Nephron (organoid): ENCODE results near the gene PAFAH1B2.

ENCODE experiments used
- H3K27ac Mint-ChIP-seq, 3 experiments: 2 replicates each; pipeline ENCODE4 v1.8.0; 2020; ENCODE audit warnings: mixed read lengths in 3 of 3, mild to moderate bottlenecking in 2 of 3, moderate library complexity in 1 of 3
- H3K27me3 Mint-ChIP-seq: 2 replicates; pipeline ENCODE4 v1.8.0; 2021; ENCODE audit warnings: low read depth, mild to moderate bottlenecking, moderate library complexity, mixed read lengths
- H3K36me3 Mint-ChIP-seq: 2 replicates; pipeline ENCODE4 v1.8.0; 2020; ENCODE audit warnings: low read depth, mixed read lengths
- H3K4me1 Mint-ChIP-seq: 2 replicates; pipeline ENCODE4 v1.8.0; 2020; ENCODE audit warnings: mixed read lengths
- H3K4me3 Mint-ChIP-seq, 3 experiments: 2 replicates each; pipeline ENCODE4 v1.8.0; 2020; ENCODE audit warnings: mild to moderate bottlenecking in 3 of 3, mixed read lengths in 3 of 3, moderate library complexity in 2 of 3
- H3K9me3 Mint-ChIP-seq: 2 replicates; pipeline ENCODE4 v1.8.0; 2020; ENCODE audit warnings: mixed read lengths
- TF ChIP-seq, protein P1 (sequence below), 3 experiments: fragments of 200-600 bp; sonication (generic); IDR thresholded peaks; one replicate each; pipeline ENCODE4 v1.5.0; 2021; ENCODE audit warnings: antibody characterized with exemption in 3 of 3; ENCODE audit not compliant: unreplicated experiment in 3 of 3

Gene PAFAH1B2

DNA sequence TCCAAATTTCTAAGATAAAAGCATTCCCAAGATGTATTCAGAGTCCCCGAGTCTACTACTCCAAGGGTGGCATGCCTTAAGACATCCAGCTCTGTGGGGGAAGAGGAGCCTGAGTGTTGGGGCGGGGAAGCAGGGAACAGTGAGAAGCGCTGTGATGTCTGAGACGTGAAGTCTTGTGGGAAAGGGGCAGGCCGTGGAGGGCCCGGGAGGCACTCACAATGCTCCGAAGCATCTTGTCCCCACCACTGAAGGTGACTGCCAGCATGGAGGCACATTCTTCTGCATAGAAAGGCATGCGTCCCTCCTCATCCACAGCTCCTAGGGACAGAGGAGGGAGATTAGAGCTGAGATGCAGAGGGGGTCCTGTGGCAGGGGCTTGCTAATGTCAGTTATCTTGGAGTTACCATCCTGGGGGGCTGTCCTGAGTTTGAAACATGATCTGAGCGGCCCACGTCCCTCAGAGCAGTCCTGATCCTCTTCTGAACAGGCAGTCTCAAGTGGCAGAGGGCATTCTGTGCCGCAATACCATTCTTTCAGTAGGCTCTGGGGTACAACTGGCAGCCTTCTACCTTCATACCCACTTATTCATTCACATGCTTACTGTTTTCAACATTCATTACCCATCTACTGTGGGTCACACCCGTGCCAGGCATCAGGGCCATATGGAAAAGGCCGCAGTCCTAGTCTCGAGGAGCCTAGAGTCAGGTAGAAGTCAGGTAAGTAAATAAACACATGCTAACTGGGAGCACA is 79.1 kb downstream of the PAFAH1B2 start:
- Mint-ChIP-seq H3K4me1 (peaks cover 67% of the 10 kb centered on the region), H3K27me3 (no peaks in the 10 kb centered on the region), H3K4me3 (no peak overlapping the region), H3K27ac (peak overlapping the region; percentile 29 to 94 (median 38)), H3K36me3 (peaks cover 28% of the 10 kb centered on the region), H3K9me3 (no peaks in the 10 kb centered on the region)
- TF ChIP-seq, protein P1, sequence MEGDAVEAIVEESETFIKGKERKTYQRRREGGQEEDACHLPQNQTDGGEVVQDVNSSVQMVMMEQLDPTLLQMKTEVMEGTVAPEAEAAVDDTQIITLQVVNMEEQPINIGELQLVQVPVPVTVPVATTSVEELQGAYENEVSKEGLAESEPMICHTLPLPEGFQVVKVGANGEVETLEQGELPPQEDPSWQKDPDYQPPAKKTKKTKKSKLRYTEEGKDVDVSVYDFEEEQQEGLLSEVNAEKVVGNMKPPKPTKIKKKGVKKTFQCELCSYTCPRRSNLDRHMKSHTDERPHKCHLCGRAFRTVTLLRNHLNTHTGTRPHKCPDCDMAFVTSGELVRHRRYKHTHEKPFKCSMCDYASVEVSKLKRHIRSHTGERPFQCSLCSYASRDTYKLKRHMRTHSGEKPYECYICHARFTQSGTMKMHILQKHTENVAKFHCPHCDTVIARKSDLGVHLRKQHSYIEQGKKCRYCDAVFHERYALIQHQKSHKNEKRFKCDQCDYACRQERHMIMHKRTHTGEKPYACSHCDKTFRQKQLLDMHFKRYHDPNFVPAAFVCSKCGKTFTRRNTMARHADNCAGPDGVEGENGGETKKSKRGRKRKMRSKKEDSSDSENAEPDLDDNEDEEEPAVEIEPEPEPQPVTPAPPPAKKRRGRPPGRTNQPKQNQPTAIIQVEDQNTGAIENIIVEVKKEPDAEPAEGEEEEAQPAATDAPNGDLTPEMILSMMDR (IDR thresholded peaks at IDR 0.05; ENCODE audit: unreplicated experiment in 3 of 3): no peak

DNA sequence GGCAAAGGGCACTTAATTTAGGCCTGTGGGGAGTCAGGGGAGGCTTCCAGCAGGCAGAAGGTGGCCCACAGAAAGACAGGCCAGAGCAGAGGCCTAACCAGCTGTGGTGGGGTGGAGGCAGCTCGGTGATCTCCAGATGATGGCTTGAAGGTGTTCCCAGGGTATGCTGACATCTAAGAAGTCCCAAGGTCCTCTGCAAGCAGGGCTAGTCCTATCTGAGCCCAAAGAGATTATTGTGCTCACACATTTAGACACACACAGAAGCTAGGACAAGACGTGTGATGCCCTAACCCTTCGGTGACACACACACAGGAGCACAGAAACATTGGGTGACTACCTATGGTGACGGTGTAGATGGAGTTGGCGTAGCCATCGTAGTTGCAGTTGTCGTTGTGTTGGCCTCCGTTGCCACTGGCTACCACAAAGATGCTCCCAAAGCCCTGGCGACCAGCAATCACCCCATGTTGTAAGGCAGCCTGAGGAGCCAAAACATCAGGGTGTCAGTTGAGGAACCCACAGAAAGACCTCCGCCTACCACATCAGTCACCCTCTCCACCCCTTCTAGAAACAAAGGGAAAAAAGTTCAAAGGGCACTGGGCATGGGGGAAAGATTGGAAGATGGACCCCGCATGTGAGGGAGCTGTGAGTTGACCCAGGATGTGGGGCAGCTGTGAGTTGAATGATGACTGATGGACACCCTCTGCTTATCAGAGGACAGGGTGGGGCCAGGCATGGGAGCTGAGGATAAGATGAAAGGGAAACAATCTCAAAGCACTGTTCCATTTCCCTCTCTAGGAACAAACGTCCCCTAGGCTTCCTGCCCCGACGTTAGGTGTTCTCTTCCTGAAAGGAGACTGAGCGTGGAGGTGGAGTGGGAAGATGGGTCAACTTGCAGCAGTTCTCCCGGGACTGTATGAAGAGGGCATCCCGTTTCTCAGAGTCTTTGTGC is 79.9 kb downstream of the PAFAH1B2 start:
- Mint-ChIP-seq H3K36me3 (peaks cover 23% of the 10 kb centered on the region), H3K27me3 (no peaks in the 10 kb centered on the region), H3K4me1 (peaks cover 58% of the 10 kb centered on the region), H3K27ac (peak overlapping the region; percentile 41 to 70 (median 61)), H3K4me3 (no peak overlapping the region), H3K9me3 (no peaks in the 10 kb centered on the region)
- TF ChIP-seq, protein P1 (IDR thresholded peaks at IDR 0.05; ENCODE audit: unreplicated experiment in 3 of 3): no peak

DNA sequence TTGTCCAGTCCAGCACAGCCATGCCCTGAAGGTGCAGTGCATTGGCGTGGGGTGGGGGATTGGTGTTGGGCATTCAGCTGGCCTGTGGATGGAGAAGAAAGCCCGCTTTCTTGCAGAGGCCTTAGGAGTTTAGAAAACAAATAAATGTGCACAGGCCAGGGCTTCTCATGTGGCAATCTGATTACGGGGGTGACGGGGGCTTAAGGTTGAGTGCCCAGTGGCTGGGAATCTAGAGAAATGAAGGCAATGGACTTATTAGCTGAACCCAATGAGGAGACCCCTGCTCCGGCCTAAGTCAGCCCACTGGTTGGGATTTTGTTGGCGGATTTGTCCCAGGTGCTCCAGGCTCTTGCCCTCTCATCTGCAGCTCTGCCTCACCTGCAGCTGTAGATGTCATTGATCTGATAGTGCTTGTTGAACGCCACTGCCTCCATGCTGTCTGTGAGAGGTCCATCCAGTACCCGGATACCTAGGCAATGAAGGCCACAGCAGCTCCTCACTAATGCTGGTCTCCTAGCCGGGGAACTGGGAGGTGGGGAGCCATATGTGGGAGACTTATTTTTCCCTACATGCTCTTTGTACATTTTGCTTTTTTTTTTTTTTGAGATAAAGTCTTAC is 81.6 kb downstream of the PAFAH1B2 start:
- no peak overlapping the region for H3K27ac Mint-ChIP-seq
- H3K4me3 Mint-ChIP-seq: no peak overlapping the region
- H3K9me3 Mint-ChIP-seq: no peaks in the 10 kb centered on the region

More for the DNA sequence above, 81.6 kb downstream of the PAFAH1B2 start:
- H3K36me3 Mint-ChIP-seq: peaks cover 18% of the 10 kb centered on the region
- H3K27me3 Mint-ChIP-seq: no peaks in the 10 kb centered on the region
- H3K4me1 Mint-ChIP-seq: peaks cover 53% of the 10 kb centered on the region
- TF ChIP-seq, protein P1 (IDR thresholded peaks at IDR 0.05; ENCODE audit: unreplicated experiment in 3 of 3): no peak
